ENCODE data around the gene UCMA. TPM values are rescaled to one million over a fixed set of nuclear protein-coding genes. Genes with fewer than 3 reads are reported as not detected.
A peak's percentile ranks its signal among the peaks of the same experiment; 100 is the strongest.
"Not testable (repeated sequence)": the region's sequence is repeated elsewhere in the genome, so short reads cannot be mapped to it uniquely, and the experiment has no call there.

Gene UCMA, protein sequence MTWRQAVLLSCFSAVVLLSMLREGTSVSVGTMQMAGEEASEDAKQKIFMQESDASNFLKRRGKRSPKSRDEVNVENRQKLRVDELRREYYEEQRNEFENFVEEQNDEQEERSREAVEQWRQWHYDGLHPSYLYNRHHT
- total RNA-seq: not detected

DNA sequence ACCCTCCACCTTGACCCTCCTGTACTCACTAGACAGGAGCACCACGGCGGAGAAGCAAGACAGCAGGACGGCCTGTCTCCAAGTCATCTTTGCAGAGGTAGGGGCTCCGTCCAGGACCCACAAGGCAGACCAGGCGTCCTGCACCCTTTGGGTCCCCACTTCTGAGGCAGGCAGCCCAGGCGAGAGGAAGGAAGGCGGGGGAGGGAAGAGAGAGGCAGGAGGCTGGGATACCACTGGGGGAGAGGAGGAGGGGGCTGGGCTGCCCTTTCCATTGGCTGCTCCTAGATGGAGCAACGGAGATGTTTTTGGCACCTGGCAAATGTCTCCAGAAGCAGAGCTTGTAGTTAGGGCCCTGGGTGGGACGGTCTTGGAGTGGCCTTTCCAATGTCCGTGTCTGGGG lies at the start of gene UCMA:
Gene UCMA, minus strand, starts transcription at position 203 of the 400 bp plus-strand sequence. Its CDS starts 116 bp downstream, at position 87.
- Histone ChIP-seq H3K4me1 (no peaks in the 10 kb centered on the region), H3K27me3 (peaks cover 24% of the 10 kb centered on the region), H3K27ac (no peak within 1 kb of the TSS), H3K36me3 (no peaks in the 10 kb centered on the region), H3K9me3 (no peaks in the 10 kb centered on the region), H3K4me3 (no peak within 1 kb of the TSS)
- ATAC-seq: no peak
- TF ChIP-seq POLR2AphosphoS5 (IDR thresholded peaks at IDR 0.05) (no peak), POLR2A (IDR thresholded peaks at IDR 0.05) (no peak), EP300 (IDR thresholded peaks at IDR 0.05) (no peak)
- TF ChIP-seq, protein P1, sequence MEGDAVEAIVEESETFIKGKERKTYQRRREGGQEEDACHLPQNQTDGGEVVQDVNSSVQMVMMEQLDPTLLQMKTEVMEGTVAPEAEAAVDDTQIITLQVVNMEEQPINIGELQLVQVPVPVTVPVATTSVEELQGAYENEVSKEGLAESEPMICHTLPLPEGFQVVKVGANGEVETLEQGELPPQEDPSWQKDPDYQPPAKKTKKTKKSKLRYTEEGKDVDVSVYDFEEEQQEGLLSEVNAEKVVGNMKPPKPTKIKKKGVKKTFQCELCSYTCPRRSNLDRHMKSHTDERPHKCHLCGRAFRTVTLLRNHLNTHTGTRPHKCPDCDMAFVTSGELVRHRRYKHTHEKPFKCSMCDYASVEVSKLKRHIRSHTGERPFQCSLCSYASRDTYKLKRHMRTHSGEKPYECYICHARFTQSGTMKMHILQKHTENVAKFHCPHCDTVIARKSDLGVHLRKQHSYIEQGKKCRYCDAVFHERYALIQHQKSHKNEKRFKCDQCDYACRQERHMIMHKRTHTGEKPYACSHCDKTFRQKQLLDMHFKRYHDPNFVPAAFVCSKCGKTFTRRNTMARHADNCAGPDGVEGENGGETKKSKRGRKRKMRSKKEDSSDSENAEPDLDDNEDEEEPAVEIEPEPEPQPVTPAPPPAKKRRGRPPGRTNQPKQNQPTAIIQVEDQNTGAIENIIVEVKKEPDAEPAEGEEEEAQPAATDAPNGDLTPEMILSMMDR (IDR thresholded peaks at IDR 0.05): no peak
- 34% methylated on average over 4 of the region's 10 CpGs; no CpG with 5 or more reads in 1 of the 2 donors for WGBS, 2 donors (ENCODE audit: low coverage in 1 of 2)

DNA sequence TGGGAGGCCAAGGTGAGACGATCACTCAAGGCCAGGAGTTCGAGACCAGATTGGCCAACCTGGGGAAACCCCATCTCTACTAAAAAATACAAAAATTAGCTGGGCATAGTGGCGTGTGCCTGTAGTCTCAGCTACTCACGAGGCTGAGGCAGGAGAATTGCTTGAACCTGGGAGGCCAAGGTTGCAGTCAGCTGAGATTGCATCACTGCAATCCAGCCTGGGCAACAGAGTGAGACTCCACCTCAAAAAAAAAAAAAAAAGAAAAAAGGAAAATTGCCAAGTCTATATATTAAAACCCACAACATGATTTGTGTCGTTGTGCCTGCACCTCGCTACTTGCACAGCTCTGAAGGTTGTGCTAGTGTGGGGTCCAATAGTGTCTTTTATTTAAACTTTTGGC lies 48.2 kb upstream of the UCMA start:
- ATAC-seq, H3K4me3 ChIP-seq, H3K27me3 ChIP-seq, H3K4me1 ChIP-seq, H3K9me3 ChIP-seq, H3K27ac ChIP-seq: not testable (repeated sequence)
- H3K36me3 ChIP-seq: peaks cover 0 to 95% of the 10 kb centered on the region in 2 donors
- 94 to 95% methylated on average over 3 to 5 of the region's 6 CpGs for WGBS, 2 donors (ENCODE audit: low coverage in 1 of 2)

DNA sequence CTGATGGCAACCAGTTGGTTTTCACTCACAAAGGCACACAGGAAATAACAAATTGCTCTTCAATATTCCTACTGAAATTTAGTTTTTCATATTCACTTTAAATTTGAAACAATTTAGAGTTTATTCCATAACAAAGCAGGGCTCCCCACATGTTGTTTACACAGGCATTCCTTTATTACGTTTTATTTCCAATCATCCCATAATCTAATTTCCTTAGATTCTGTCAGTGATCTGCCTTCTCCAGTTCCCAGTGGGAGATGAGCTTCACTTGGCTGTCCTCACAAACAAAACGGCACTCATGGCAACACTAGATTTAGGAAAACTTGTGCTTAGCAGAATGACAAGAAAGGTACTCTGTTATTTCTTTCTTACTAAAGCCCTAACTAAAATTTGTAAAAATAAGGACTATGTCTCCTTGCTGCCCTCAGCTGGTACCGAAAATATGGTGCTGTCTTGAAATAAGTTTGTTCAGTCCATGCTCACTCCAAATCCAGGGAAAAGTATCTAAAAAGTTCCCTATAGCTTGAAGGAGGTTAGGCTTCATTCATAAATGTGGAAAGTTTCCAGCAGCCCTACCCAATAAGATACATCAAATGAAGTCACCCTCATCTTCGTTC lies 42.7 kb upstream of the UCMA start:
- Histone ChIP-seq H3K4me1 (peaks cover 0 to 13% (median 0%) of the 10 kb centered on the region in 3 donors), H3K36me3 (peaks cover 0 to 48% of the 10 kb centered on the region in 2 donors), H3K4me3 (no peak overlapping the region), H3K9me3 (no peaks in the 10 kb centered on the region), H3K27ac (no peak overlapping the region), H3K27me3 (no peaks in the 10 kb centered on the region)
- no peak for ATAC-seq
- WGBS, 2 donors (ENCODE audit: low coverage in 1 of 2): 37 to 48% methylated on average over 3 to 4 of the region's 4 CpGs
- TF ChIP-seq POLR2A (IDR thresholded peaks at IDR 0.05) (no peak), POLR2AphosphoS5 (IDR thresholded peaks at IDR 0.05) (no peak), EP300 (IDR thresholded peaks at IDR 0.05) (no peak)

DNA sequence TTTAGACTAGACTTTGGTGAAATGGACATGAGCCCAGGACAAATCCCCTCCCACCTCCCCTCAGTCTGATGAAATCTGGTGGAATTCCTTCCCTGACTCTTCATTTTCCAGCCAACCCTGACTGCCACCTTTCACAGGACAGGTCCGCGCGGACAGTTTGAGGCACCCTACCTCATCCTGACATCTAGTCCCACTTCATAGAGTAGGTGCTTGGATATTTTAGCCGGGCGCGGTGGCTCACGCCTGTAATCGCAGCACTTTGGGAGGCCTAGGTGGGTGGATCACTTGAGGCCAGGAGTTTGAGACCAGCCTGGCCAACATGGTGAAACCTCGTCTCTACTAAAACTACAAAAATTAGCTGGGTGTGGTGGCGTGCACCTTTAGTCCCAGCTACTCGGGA lies 42.0 kb upstream of the UCMA start:
- ATAC-seq, H3K9me3 ChIP-seq, H3K4me3 ChIP-seq, H3K27me3 ChIP-seq, H3K27ac ChIP-seq: not testable (repeated sequence)
- Histone ChIP-seq H3K4me1 (peaks cover 0 to 18% (median 0%) of the 10 kb centered on the region in 3 donors), H3K36me3 (peaks cover 0 to 41% of the 10 kb centered on the region in 2 donors)
- WGBS, 2 donors (ENCODE audit: low coverage in 1 of 2): 100% methylated on average over 3 to 6 of the region's 11 CpGs

DNA sequence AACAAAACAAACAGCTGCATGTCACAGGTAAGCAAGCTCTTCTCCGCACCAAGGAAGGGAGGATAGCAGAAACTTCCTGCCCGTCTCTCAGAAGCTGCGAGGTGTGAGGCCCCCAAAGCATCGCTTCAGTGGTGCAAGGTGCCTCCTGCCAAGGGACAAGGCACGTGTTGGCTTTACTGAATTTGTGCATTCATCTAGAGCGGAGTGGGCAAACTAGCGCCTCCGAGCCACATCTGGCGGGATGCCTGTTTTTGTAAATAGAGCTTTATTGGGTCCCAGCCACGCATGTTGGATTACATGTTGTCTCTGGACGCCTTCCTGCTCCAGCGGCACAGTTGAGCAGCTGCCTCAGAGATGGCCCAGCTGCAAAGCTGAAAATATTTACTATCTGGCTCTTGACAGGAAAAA lies 38.0 kb upstream of the UCMA start:
- TF ChIP-seq, protein P1 (IDR thresholded peaks at IDR 0.05): no peak
- TF ChIP-seq POLR2AphosphoS5 (IDR thresholded peaks at IDR 0.05) (no peak), EP300 (IDR thresholded peaks at IDR 0.05) (no peak), POLR2A (IDR thresholded peaks at IDR 0.05) (no peak)
- Histone ChIP-seq H3K4me3 (no peak overlapping the region), H3K36me3 (peaks cover 0 to 6% of the 10 kb centered on the region in 2 donors), H3K27me3 (no peaks in the 10 kb centered on the region), H3K4me1 (peaks cover 0 to 18% (median 0%) of the 10 kb centered on the region in 3 donors), H3K27ac (peak overlapping the region in 3 of 4 donors; percentile 14 to 44 (median 43)), H3K9me3 (no peaks in the 10 kb centered on the region)
- peak; percentile 47 for ATAC-seq
- WGBS, 2 donors (ENCODE audit: low coverage in 1 of 2): 55% methylated on average over 8 of the region's 12 CpGs; no CpG with 5 or more reads in 1 of the 2 donors

DNA sequence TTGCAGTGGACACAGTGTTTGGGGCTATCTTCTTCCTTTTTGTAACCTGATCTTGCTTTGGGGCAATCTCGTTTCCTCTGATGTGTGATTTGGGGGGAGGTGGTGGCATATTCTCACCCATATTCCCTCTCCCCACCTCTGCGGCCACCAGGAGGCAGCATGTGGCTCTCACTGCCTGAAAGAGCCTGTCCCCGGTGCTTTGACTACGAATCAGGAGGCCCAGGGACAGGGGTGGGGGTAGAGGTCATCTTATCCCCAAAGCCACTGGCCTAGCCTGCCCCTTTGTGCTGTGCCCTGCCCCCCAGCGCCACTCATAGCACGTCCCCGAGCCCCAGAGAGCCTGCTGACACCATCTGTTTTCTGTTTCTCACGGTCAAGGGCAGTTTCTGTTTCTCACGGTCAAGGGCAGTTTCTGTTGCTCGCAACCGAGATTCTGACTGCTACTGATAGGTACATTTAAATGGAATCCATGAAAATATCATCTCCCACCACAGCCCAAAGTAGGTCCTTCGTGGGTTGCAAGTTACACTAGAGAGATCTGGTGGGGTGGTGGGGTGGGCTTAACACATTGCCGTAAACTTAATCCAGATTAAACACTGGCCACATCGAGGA lies 37.5 kb upstream of the UCMA start:
- Histone ChIP-seq H3K27ac (peak overlapping the region in 3 of 4 donors; percentile 14 to 44 (median 43)), H3K4me1 (peaks cover 0 to 18% (median 0%) of the 10 kb centered on the region in 3 donors), H3K36me3 (peaks cover 0 to 6% of the 10 kb centered on the region in 2 donors), H3K4me3 (no peak overlapping the region), H3K9me3 (no peaks in the 10 kb centered on the region), H3K27me3 (no peaks in the 10 kb centered on the region)
- peak; percentile 52 for ATAC-seq
- TF ChIP-seq EP300 (IDR thresholded peaks at IDR 0.05): no peak
- TF ChIP-seq, protein P1 (IDR thresholded peaks at IDR 0.05): peak in 1 of 4 experiments; percentile 28
- no peak for TF ChIP-seq POLR2A (IDR thresholded peaks at IDR 0.05)
- WGBS, 2 donors (ENCODE audit: low coverage in 1 of 2): 33 to 50% methylated on average over 1 to 4 of the region's 14 CpGs
